IMR-90 (cell line): ENCODE data around the gene ANKRD31. TPM values are rescaled to one million over a fixed set of nuclear protein-coding genes. Genes with fewer than 3 reads are reported as not detected.

Experiments used
- ATAC-seq: fragments of 200-7000 bp; cut with Tn5 transposase; 2 replicates; pipeline ENCODE4 v1.9.1; 2020; ENCODE audit warnings: low read depth, mild to moderate bottlenecking, moderate library complexity
- BruUV-seq: library from RNA; stranded (reverse); fragments of 400-500 nt; replicated peaks from 2 replicates; lab custom pipeline; 2021; lab: Mats Ljungman, UMichigan
- CTCF ChIA-PET: fragments of 300-600 bp; formaldehyde crosslinking; extraction: SDS; loops from one replicate; lab custom pipeline; 2021; ENCODE audit warnings: antibody characterized with exemption; lab: Yijun Ruan, JAX
- POLR2A ChIA-PET: fragments of 300-600 bp; sonication (Branson Sonifier 250); formaldehyde crosslinking; loops from one replicate; lab custom pipeline; 2022; ENCODE audit warnings: antibody characterized with exemption; ENCODE audit not compliant: unreplicated experiment; lab: Charles Lee
- DNase-seq: peaks from one replicate; pipeline ENCODE4 v3.0.0; 2013
- H2AFZ ChIP-seq: replicated peaks from 2 replicates; pipeline ENCODE3; 2013; ENCODE audit warnings: low read length, mild to moderate bottlenecking; ENCODE audit not compliant: poor library complexity
- H2AK5ac ChIP-seq: 2 replicates; pipeline ENCODE4 v1.6.1; 2013; ENCODE audit warnings: low read depth, low read length, inconsistent platforms
- H2AK9ac ChIP-seq: replicated peaks from 2 replicates; pipeline ENCODE3; 2013; ENCODE audit warnings: mild to moderate bottlenecking, low read depth, low read length, moderate library complexity; ENCODE audit not compliant: poor library complexity
- H2BK120ac ChIP-seq: 2 replicates; pipeline ENCODE4 v1.6.1; 2013; ENCODE audit warnings: low read depth, low read length, inconsistent platforms
- H2BK15ac ChIP-seq: 3 replicates; pipeline ENCODE4 v1.6.1; 2013; ENCODE audit warnings: low read depth, low read length, inconsistent platforms
- H2BK20ac ChIP-seq: 2 replicates; pipeline ENCODE4 v1.6.1; 2013; ENCODE audit warnings: low read depth, mild to moderate bottlenecking, inconsistent platforms, low read length, moderate library complexity
- H2BK5ac ChIP-seq: 2 replicates; pipeline ENCODE4 v1.6.1; 2013; ENCODE audit warnings: mild to moderate bottlenecking, low read depth, low read length, inconsistent platforms; ENCODE audit not compliant: poor library complexity, severe bottlenecking
- H3K14ac ChIP-seq: replicated peaks from 2 replicates; pipeline ENCODE4 v1.6.1; 2013; ENCODE audit warnings: low read depth, low read length, inconsistent platforms
- H3K18ac ChIP-seq: 2 replicates; pipeline ENCODE4 v1.6.1; 2013; ENCODE audit warnings: low read depth, low read length, control low read depth
- H3K23ac ChIP-seq: 2 replicates; pipeline ENCODE4 v1.6.1; 2013; ENCODE audit warnings: low read depth, low read length, inconsistent platforms
- H3K27ac ChIP-seq: 2 replicates; pipeline ENCODE4 v1.5.1; 2013; ENCODE audit warnings: mild to moderate bottlenecking, control low read depth, low read length; ENCODE audit not compliant: insufficient read depth
- H3K27me3 ChIP-seq: 2 replicates; pipeline ENCODE4 v1.6.1; 2013; ENCODE audit warnings: low read length; ENCODE audit not compliant: control insufficient read depth, insufficient read depth
- H3K36me3 ChIP-seq: 2 replicates; pipeline ENCODE4 v1.6.1; 2013; ENCODE audit warnings: low read length, mixed read lengths; ENCODE audit not compliant: control insufficient read depth, insufficient read depth
- H3K4ac ChIP-seq: 2 replicates; pipeline ENCODE4 v1.6.1; 2013; ENCODE audit warnings: low read depth, low read length, inconsistent platforms
- H3K4me1 ChIP-seq: 2 replicates; pipeline ENCODE4 v1.6.1; 2013; ENCODE audit warnings: low read length, mixed read lengths; ENCODE audit not compliant: control insufficient read depth, insufficient read depth
- H3K4me2 ChIP-seq: 2 replicates; pipeline ENCODE4 v1.6.1; 2013; ENCODE audit warnings: low read depth, mild to moderate bottlenecking, control low read depth, low read length, moderate library complexity
- H3K4me3 ChIP-seq: 2 replicates; pipeline ENCODE4 v1.5.1; 2013; ENCODE audit warnings: low read depth, mild to moderate bottlenecking, control low read depth, low read length, moderate library complexity; ENCODE audit not compliant: insufficient read depth
- H3K56ac ChIP-seq: 2 replicates; pipeline ENCODE4 v1.6.1; 2013; ENCODE audit warnings: low read length, inconsistent platforms; ENCODE audit not compliant: insufficient read depth; ENCODE audit errors: extremely low read depth
- H3K79me1 ChIP-seq, 2 experiments: 2 replicates each; pipeline ENCODE4 v1.6.1; 2013; ENCODE audit warnings: low read length in 2 of 2, inconsistent platforms in 1 of 2, low read depth in 1 of 2
- H3K9ac ChIP-seq: 2 replicates; pipeline ENCODE4 v1.6.1; 2013; ENCODE audit warnings: low read depth, low read length, control low read depth
- H3K9me1 ChIP-seq: 2 replicates; pipeline ENCODE4 v1.6.1; 2013; ENCODE audit warnings: low read length, inconsistent platforms; ENCODE audit not compliant: insufficient read depth
- H3K9me3 ChIP-seq: 2 replicates; pipeline ENCODE4 v1.6.1; 2013; ENCODE audit warnings: low read length; ENCODE audit not compliant: control insufficient read depth, insufficient read depth
- H4K20me1 ChIP-seq: 2 replicates; pipeline ENCODE4 v1.6.1; 2013; ENCODE audit warnings: low read length, inconsistent platforms; ENCODE audit not compliant: insufficient read depth
- H4K5ac ChIP-seq: 2 replicates; pipeline ENCODE4 v1.6.1; 2013; ENCODE audit warnings: mild to moderate bottlenecking, low read depth, low read length, control low read depth
- H4K8ac ChIP-seq, 2 experiments: 2 replicates each; pipeline ENCODE4 v1.6.1; 2013; ENCODE audit warnings: low read depth in 2 of 2, low read length in 2 of 2, control low read depth in 1 of 2, inconsistent platforms in 1 of 2
- H4K91ac ChIP-seq: 2 replicates; pipeline ENCODE4 v1.6.1; 2013; ENCODE audit warnings: low read depth, low read length, inconsistent platforms; ENCODE audit not compliant: insufficient read depth
- CHD1 ChIP-seq: IDR thresholded peaks from 2 replicates; pipeline ENCODE4 v1.6.1; 2012; ENCODE audit warnings: low read depth, low read length, improper control_type of control experiment
- FOS ChIP-seq: fragments of 150-350 bp; IDR thresholded peaks from 2 replicates; pipeline ENCODE4 v1.6.1; 2016; ENCODE audit warnings: low read depth, low read length
- NFE2L2 ChIP-seq: fragments of 150-350 bp; IDR thresholded peaks from 2 replicates; pipeline ENCODE4 v1.6.1; 2016; ENCODE audit warnings: low read depth, mild to moderate bottlenecking, low read length
- POLR2A ChIP-seq: IDR thresholded peaks from 2 replicates; pipeline ENCODE4 v1.6.1; 2012; ENCODE audit warnings: mild to moderate bottlenecking, low read depth, low read length
- RFX5 ChIP-seq: IDR thresholded peaks from 2 replicates; pipeline ENCODE4 v1.8.0; 2012; ENCODE audit warnings: low read depth, mild to moderate bottlenecking, low read length, moderate library complexity
- WGBS, 2 experiments: methylation state at CpG; one replicate each; pipeline versions ENCODE4 v1.1.5 to v1.1.7; 2013; ENCODE audit warnings: missing lambda C conversion rate in 2 of 2; ENCODE audit not compliant: insufficient read length in 1 of 2; ENCODE audit errors: extremely low coverage in 2 of 2; 5-methylcytosine and 5-hydroxymethylcytosine counted together
- dilution Hi-C: fragments of 300-500 bp; cut with HindIII; formaldehyde crosslinking; loops from one replicate; pipeline ENCODE4 v1.14.3; 2018; ENCODE audit warnings: low sequenced_read_pairs; ENCODE audit not compliant: unreplicated experiment
- in situ Hi-C: fragments of 300-500 bp; cut with MboI; formaldehyde crosslinking; loops from 3 replicates; pipeline ENCODE4 v1.14.3; 2019; ENCODE audit warnings: low sequenced_read_pairs, inconsistent platforms, mixed read lengths
- intact Hi-C: fragments of 100-400 bp; cut with micrococcal nuclease; formaldehyde crosslinking; loops from 2 replicates; pipeline ENCODE4 v1.10.0; 2022
- polyA plus RNA-seq, 3 experiments: library from polyadenylated mRNA; depleted of rRNA; stranded (reverse); fragments of >200 nt; gene quantifications; 2 replicates each; pipeline ENCODE4 v1.2.3, GENCODE V29; 2012; ENCODE audit warnings: low replicate concordance in 1 of 3
- total RNA-seq: library from RNA; depleted of rRNA; stranded (reverse); fragments of >200 nt; gene quantifications from 2 replicates; pipeline ENCODE4 v1.2.3, GENCODE V29; 2012

The ANKRD31 gene
- total and polyA plus RNA-seq, 2 of the 4 experiments (the other 2 are of a cell fraction), result under 0.01 to 0.02 TPM

DNA sequence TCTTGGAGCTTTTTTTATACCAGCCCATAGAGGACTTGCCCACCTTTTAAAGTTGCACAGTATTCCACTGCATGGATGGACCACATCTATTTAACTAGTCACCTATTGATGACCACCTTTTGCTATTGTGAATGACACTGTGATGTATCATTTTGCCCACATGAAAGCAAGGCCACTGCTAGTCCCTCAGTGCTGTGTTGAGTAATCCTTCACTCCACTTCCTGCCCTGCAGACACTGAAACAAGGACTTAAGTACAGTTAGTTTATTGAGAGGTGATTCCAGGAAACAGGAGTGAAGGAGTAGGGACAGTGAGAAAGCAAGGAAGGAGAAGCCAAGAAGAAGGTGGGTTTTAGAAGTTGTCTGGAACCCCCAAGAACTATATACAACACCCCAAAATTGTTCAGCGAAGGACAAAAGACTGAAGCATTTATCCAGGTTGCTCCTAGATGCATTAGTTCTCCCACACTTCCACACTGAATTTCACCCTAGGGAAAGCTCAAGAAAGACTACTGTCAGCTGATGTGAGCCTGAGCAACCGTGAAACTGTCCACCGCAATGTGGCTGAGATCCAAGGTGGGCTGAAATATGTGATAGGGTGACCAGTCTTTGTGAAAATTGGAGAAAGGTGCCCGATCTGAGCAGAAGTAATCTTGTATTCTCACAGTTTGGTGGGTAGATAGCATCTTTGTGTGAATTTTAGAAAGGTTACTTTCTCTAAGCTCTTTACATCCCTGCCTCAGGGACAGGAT, 45.2 kb upstream of the ANKRD31 start:
- Histone ChIP-seq H3K9ac (no peak overlapping the region), H3K14ac (no peak overlapping the region), H4K91ac (no peak overlapping the region), H4K5ac (no peak overlapping the region), H2AFZ (no peak overlapping the region), H2AK5ac (no peak overlapping the region), H3K4me2 (no peak overlapping the region), H3K4me3 (no peak overlapping the region), H2BK20ac (no peak overlapping the region), H3K4me1 (no peaks in the 10 kb centered on the region), H2BK120ac (no peak overlapping the region), H3K56ac (no peak overlapping the region), H3K18ac (no peak overlapping the region), H3K36me3 (no peaks in the 10 kb centered on the region), H4K20me1 (no peaks in the 10 kb centered on the region), H3K27me3 (no peaks in the 10 kb centered on the region; the same call in 1 of the 2 replicates), H3K27ac (no peak overlapping the region), H3K23ac (no peak overlapping the region), H3K9me3 (no peaks in the 10 kb centered on the region), H3K4ac (no peak overlapping the region), H4K8ac (no peak overlapping the region), H3K79me1 (no peaks in the 10 kb centered on the region), H2BK5ac (no peak overlapping the region), H2BK15ac (no peak overlapping the region), H2AK9ac (no peak overlapping the region), H3K9me1 (no peaks in the 10 kb centered on the region)
- ATAC-seq, result no peak
- intact Hi-C loops (no loop called here), in situ Hi-C loops (no loop called here), dilution Hi-C loops (no loop called here)
- WGBS, 2 experiments, result 80% methylated on average over 1 of the region's 4 CpGs; no CpG with 5 or more reads in 1 of the 2 experiments
- TF ChIP-seq POLR2A, result no peak
- no peak for TF ChIP-seq RFX5
- no peak for TF ChIP-seq CHD1
- no peak for TF ChIP-seq FOS
- TF ChIP-seq NFE2L2, result no peak
- BruUV-seq, result no TSS peak
- DNase-seq, result peak; percentile 4
- ChIA-PET POLR2A (no interaction called here), CTCF (no interaction called here)
